Activated naive CD4-positive, alpha-beta T cell treated with anti-CD3 and anti-CD28 coated beads, Interleukin-2, amount 50 U/mL, for 72 hours (primary cell): ENCODE results near the gene ARL8A. TPM values are rescaled to one million over a fixed set of nuclear protein-coding genes. Genes with fewer than 3 reads are reported as not detected.
"Not testable (repeated sequence)": the region's sequence is repeated elsewhere in the genome, so short reads cannot be mapped to it uniquely, and the experiment has no call there.

Experiments
- ATAC-seq, 2 donors: fragments of 150-1000 bp; cut with Tn5 transposase; 2 replicates each; pipeline ENCODE4 v1.10.0; 2021; ENCODE audit warnings: mild to moderate bottlenecking in 2 of 2, moderate library complexity in 2 of 2
- DNase-seq, 2 donors: peaks; one replicate each; pipeline ENCODE4 v3.0.0; 2021 to 2022; ENCODE audit warnings: low spot score in 2 of 2
- H3K27ac Mint-ChIP-seq, 2 donors: one replicate each; pipeline ENCODE4 v1.8.0; 2022; ENCODE audit warnings: mild to moderate bottlenecking in 2 of 2, mixed read lengths in 2 of 2
- H3K36me3 Mint-ChIP-seq, 2 donors: one replicate each; pipeline ENCODE4 v1.8.0; 2022; ENCODE audit warnings: mixed read lengths in 2 of 2
- H3K9me3 Mint-ChIP-seq, 2 donors: one replicate each; pipeline ENCODE4 v1.8.0; 2022; ENCODE audit warnings: mixed read lengths in 2 of 2
- total RNA-seq, 2 donors: library from RNA; stranded (reverse); gene quantifications; one replicate each; pipeline ENCODE4 v1.2.3, GENCODE V29; 2022

ARL8A gene
- total RNA-seq, 2 donors from 2014 or later = 38.8 to 63.2 TPM

DNA sequence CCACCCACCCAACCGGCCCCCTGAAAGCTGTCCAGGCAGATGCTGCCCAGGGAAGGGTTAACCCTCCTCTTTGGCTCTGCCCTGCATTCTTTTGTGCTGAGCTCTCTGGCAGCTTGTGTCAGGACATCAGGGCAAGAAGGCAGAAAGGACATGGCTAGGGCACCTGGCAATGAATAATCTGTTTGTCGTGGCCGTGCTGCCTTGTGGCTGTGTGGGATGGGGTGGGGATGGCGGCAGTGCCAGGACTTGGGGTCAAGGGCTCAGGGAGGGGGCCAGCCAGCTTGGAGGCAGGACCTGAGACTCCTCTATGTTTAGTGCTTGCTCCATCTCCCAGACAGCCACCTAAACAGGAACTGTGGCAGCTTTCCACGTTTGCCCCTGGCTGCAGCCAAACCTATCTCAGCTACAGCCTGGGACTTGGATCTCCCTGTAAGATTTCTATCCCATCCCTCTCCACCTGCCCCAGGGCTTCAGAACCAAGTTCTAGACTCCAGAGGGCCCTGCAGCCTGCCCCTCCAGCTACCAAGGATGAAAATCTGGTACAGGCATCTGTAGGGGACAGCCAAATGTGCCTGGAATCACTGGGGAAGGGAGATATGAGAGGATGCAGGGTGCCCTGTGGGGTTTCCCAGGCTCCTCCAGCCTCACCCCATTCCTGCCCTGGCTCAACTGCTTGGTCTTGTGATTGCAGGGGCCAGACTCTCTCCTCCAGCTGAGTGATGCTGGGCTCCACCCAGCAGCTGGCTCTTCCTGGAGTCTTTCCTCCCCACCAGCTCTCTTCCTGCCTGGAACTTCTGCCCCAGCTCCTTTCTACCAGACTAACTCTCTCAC lies 31.5 kb downstream of the ARL8A start:
- no peak for ATAC-seq
- Mint-ChIP-seq H3K36me3 (no peaks in the 10 kb centered on the region), H3K9me3 (no peaks in the 10 kb centered on the region), H3K27ac (peak overlapping the region; percentile 0 to 2)
- no peak for DNase-seq

DNA sequence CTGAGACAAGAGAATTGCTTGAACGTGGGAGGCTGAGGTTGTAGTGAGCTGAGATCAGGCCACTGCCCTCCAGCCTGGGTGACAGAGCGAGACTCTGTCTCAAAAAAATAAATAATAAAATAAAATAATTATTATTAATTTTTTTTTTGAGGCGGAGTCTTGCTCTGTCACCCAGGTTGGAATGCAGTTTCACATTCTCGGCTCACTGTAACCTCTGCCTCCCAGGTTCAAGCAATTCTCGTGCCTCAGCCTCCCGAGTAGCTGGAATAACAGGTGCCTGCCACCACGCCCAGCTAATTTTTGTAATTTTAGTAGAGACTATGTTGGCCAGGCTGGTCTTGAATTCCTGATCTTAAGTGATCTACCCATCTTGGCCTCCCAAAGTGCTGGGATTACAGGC lies 32.9 kb downstream of the ARL8A start:
- DNase-seq, H3K36me3 Mint-ChIP-seq, H3K9me3 Mint-ChIP-seq, H3K27ac Mint-ChIP-seq, ATAC-seq: not testable (repeated sequence)

- Mint-ChIP-seq H3K9me3 (no peaks in the 10 kb centered on the region), H3K36me3 (no peaks in the 10 kb centered on the region), H3K27ac (no peak overlapping the region)
- no peak for DNase-seq
- ATAC-seq = no peak
Measured at GRCh38 chr1:202110977-202111376, 33.6 kb downstream of the ARL8A start.

GRCh38 chr1:202107801-202108731 lies 36.5 kb downstream of the ARL8A start:
- no peaks in the 10 kb centered on the region for H3K36me3 Mint-ChIP-seq
- DNase-seq (no peak), ATAC-seq (no peak)
- no peak overlapping the region for H3K27ac Mint-ChIP-seq
- H3K9me3 Mint-ChIP-seq = no peaks in the 10 kb centered on the region

DNA sequence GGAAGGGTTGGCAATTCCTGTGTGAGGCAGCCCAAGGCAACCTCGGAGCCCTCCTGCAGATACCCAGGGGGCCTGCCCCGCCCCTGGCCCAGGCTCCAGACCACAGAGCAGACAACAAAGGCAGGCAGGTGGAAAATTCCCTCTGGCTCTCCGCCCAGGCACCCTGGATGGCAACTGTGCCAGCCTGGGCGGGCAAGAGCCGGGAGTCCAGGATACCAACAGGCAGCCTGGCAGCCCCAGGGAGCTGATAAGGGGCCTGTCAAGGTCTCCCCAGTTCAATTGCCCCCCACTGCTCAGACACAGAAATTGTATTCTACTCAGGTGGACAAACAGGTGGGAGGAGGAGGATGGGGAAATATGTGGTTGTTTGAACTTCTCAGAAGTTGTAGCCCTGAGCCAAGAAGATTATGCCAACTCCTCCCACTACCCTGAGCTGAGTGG lies 37.2 kb downstream of the ARL8A start:
- H3K27ac Mint-ChIP-seq = no peak overlapping the region
- DNase-seq (no peak), ATAC-seq (no peak)
- H3K9me3 Mint-ChIP-seq = no peaks in the 10 kb centered on the region
- no peaks in the 10 kb centered on the region for H3K36me3 Mint-ChIP-seq

GRCh38 chr1:202106340-202107254 lies 37.9 kb downstream of the ARL8A start:
- Mint-ChIP-seq H3K27ac (no peak overlapping the region), H3K9me3 (no peaks in the 10 kb centered on the region), H3K36me3 (no peaks in the 10 kb centered on the region)
- ATAC-seq (no peak), DNase-seq (no peak)

- H3K36me3 Mint-ChIP-seq = no peaks in the 10 kb centered on the region
- DNase-seq (no peak), ATAC-seq (peak in 1 of 2 donors; percentile 56)
- H3K9me3 Mint-ChIP-seq = no peaks in the 10 kb centered on the region
- no peak overlapping the region for H3K27ac Mint-ChIP-seq
Measured at GRCh38 chr1:202105571-202106339, 38.8 kb downstream of the ARL8A start.

DNA sequence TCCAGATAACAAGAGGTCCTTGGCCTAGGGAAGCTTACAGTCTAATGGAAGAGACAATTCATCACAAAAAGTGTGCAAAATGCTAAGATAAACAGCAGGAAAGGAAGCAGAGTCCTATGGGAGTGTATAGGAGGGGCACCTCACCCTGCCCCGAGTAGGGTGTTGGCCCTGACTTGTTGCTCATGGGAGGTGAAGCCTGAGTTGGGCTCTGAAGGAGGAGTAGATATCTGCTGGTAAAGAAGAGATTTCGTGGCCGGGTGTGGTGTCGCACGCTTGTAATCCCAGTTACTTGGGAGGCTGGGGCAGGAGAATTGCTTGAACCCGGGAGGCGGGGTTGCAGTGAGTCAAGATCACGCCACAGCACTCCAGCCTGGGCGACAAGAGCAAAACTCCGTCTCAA lies 40.5 kb downstream of the ARL8A start:
- Mint-ChIP-seq H3K27ac (no peak overlapping the region), H3K9me3 (no peaks in the 10 kb centered on the region), H3K36me3 (no peaks in the 10 kb centered on the region)
- ATAC-seq (no peak), DNase-seq (no peak)

DNA sequence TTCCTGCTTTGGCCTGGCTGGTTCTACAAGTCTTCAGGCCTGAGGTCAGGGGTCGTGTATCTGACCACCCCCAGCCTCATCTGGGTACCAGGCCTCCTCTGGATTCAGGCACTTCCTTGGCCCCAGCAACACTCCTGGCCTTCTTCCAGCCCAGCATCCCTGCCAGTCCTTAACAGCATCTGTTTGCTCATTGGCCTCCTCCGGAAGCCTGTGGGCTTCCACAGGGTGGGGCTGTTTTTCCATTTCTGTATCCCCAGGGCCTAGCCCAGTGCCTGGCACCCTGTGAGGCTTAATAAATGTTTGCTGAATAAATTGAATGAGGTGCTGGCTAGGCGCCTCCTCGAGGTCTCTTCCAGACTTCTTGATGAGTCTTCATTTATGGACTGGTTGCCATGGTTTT lies 43.4 kb downstream of the ARL8A start:
- no peak for ATAC-seq
- DNase-seq = no peak
- H3K9me3 Mint-ChIP-seq = no peaks in the 10 kb centered on the region
- H3K27ac Mint-ChIP-seq = peak overlapping the region in 1 of 2 donors; percentile 63
- H3K36me3 Mint-ChIP-seq = no peaks in the 10 kb centered on the region

GRCh38 chr1:202093858-202094257 lies 50.7 kb downstream of the ARL8A start:
- Mint-ChIP-seq H3K36me3 (no peaks in the 10 kb centered on the region), H3K27ac (no peak overlapping the region), H3K9me3 (no peaks in the 10 kb centered on the region)
- ATAC-seq (no peak), DNase-seq (no peak)

GRCh38 chr1:202090994-202091393 lies 53.5 kb downstream of the ARL8A start:
- DNase-seq (no peak), ATAC-seq (no peak)
- no peak overlapping the region for H3K27ac Mint-ChIP-seq
- no peaks in the 10 kb centered on the region for H3K9me3 Mint-ChIP-seq
- H3K36me3 Mint-ChIP-seq = no peaks in the 10 kb centered on the region

DNA sequence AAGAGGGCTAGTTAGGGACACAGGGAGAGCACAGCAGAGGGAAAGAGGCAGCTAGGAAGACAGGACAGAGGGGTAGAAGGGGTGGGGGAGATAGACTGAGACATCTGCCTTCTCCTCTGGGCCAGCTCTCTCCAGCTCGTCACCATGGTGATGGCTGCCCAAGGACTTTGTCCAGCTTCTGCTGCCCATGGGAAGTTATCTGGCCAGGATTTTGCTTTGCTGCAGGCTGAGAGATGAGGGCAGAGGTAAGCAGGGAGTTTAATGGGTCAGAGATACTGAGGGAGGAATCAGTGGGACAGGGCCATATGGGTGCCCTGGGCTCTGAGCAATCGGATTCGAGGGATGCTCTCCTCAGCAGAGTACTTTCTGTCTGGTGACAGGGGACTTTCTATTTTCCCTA lies 56.3 kb downstream of the ARL8A start:
- no peaks in the 10 kb centered on the region for H3K36me3 Mint-ChIP-seq
- DNase-seq (no peak), ATAC-seq (no peak)
- H3K9me3 Mint-ChIP-seq = no peaks in the 10 kb centered on the region
- H3K27ac Mint-ChIP-seq = no peak overlapping the region

- Mint-ChIP-seq H3K36me3 (no peaks in the 10 kb centered on the region), H3K27ac (peak overlapping the region in 1 of 2 donors; percentile 0), H3K9me3 (no peaks in the 10 kb centered on the region)
- no peak for DNase-seq
- no peak for ATAC-seq
Measured at GRCh38 chr1:202086579-202087350, 57.8 kb downstream of the ARL8A start.

DNA sequence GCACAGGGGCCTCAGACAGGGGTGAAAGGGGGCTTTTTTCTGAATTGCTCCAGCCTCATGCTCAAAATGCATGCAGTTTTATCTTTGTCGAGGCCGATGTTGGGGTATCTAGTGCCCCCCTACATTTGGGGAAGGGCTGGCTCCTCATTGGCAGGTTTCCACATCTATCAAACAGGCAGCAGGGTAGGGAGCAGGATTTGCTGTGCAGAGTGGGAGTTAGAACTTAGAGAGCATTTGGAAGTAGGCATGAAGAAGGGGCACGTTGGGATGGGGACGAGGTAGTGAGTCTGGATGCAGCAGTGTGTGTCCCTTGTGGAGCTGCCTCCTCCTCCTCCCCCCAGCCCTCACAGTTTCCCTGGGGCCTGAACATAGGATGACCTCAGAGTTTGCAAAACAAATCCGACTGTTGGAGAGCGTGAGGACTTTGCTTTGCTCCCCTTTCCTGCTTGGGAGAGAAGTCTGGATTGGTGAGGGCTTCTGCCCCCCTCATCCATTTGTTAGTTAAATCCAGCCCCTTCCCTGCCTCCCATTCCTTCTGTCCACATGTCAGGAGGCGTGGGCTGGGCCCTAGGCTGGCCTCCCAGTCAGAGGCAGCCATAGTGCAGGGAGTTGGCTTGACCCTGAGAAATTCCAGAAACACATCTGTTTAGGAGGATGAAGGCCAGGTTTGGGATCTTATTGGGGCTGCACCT lies 58.7 kb downstream of the ARL8A start:
- H3K9me3 Mint-ChIP-seq = no peaks in the 10 kb centered on the region
- ATAC-seq (no peak), DNase-seq (no peak)
- H3K27ac Mint-ChIP-seq = no peak overlapping the region
- H3K36me3 Mint-ChIP-seq = no peaks in the 10 kb centered on the region
